ENCODE measurements around the gene GALNTL6.

GRCh38 chr4:172982151-172982590 lies 1169.0 kb downstream of the GALNTL6 start:
- TF ChIP-seq EZH2 (IDR thresholded peaks at IDR 0.05; ENCODE audit: low read length, missing control alignments) (no peak), CTCF (conservative IDR thresholded peaks at IDR 0.05 in 1 of 2, IDR thresholded peaks at IDR 0.05 in 1 of 2; ENCODE audit: low read depth in 1 of 2, low read length in 2 of 2) (no peak)
